ENCODE results near the gene CRACR2B.

The CRACR2B gene

DNA sequence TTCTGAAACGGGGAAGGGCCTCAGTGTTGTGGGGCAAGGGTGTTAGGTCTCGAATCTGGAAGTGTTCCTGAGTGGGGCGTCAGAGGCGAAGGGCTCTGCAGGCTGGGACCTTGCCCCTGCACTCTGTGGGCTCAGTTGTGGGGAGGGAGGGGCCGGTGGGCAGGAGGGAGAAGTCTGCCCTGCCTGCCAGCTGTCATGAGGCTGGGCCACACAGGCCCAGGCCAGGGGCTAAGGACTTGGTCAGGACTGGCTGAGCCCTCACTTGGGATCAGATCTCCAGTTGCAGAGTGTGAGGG, at the start of gene CRACR2B:
TSS of gene CRACR2B (plus strand) at position 23 of the 296 bp plus-strand sequence. CDS start 689 bp downstream, outside the sequence.
- DNase-seq = no peak

- DNase-seq = no peak
These were observed 48.5 kb upstream of the CRACR2B start for GRCh38 chr11:778976-779954.

- DNase-seq = no peak
These were observed 47.7 kb upstream of the CRACR2B start for GRCh38 chr11:779955-780532.

GRCh38 chr11:782264-783174, 45.2 kb upstream of the CRACR2B start:
- no peak for DNase-seq

GRCh38 chr11:783581-784015, 44.1 kb upstream of the CRACR2B start:
- DNase-seq = no peak

- no peak for DNase-seq
These were observed 41.3 kb upstream of the CRACR2B start for GRCh38 chr11:786235-787083.

GRCh38 chr11:787084-787675, 40.5 kb upstream of the CRACR2B start:
- no peak for DNase-seq

GRCh38 chr11:788009-788640, 39.6 kb upstream of the CRACR2B start:
- no peak for DNase-seq

GRCh38 chr11:788953-789940, 38.5 kb upstream of the CRACR2B start:
- no peak for DNase-seq

GRCh38 chr11:789943-790342, 37.8 kb upstream of the CRACR2B start, which contains the start of gene CEND1:
Gene CEND1 (minus strand): TSS chr11:790090. CDS start chr11:788576, 1,514 bp downstream.
- no peak for DNase-seq

- no peak for DNase-seq
These were observed 36.8 kb upstream of the CRACR2B start for GRCh38 chr11:790721-791564.

- DNase-seq = no peak
These were observed 35.8 kb upstream of the CRACR2B start for GRCh38 chr11:791658-792534.

- DNase-seq = no peak
These were observed 35.2 kb upstream of the CRACR2B start for GRCh38 chr11:792535-792821.

DNA sequence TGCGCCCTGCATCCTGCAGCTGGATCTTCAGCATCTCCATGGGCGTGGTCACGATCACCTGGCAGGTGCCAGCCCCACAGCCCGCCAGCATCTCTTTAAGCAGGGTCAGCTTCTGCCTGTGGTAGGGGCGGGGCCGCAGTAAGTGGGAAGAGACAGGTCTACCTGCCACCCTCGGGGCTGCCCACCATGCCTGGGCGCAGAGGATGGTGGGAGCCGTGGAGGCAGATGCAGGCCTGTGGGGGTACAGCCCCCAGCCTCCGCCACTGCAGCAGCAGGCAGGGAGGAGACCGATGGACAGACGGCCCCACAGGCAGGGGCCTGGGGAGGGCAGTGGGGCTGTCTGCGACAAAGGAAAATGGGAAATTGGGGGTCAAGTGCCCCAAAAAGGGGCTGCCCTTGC, 34.8 kb upstream of the CRACR2B start:
- no peak for DNase-seq

GRCh38 chr11:793556-793955, 34.2 kb upstream of the CRACR2B start:
- DNase-seq = no peak

DNA sequence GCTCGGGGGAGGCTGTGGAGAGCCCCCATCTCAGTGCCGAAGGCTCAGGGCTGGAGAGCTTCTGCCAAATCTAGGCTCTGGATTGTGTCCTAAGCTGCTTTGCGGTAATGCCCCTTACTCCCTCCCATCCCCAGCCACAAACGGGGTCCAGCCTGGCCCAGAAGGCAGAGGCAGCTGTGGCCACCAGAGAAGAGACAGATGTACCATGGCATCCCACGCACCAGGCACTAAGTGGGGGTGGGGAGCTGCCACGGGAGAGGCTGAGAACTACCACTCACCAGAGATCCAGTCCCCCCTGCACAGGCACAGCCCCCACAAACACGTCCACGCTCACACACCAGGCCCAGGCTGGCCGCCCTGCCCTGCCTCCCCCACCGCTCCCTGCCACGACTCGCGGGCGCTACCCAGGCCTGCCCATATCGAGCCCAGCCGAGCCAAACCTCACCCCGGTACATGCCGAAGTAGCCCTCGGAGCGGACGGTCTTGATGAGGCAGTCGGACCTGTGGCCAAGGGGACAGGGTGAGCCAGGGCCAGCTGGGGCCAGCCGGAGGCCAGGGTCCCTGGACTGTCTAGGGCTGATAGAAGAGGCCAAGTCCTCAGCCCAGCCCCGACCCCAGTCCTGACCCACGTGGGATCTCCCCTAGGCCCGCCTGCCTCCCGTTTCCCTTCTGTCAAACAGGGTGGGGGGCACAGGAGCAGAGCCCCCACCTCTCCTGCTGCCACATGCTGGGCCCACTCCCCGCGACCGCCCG, 33.5 kb upstream of the CRACR2B start:
- DNase-seq = no peak

Measured in activated CD4-positive, alpha-beta T cell treated with anti-CD3 and anti-CD28 coated beads for 1 hour (primary cell).